ENCODE results near the gene GDF11.

Gene GDF11

DNA sequence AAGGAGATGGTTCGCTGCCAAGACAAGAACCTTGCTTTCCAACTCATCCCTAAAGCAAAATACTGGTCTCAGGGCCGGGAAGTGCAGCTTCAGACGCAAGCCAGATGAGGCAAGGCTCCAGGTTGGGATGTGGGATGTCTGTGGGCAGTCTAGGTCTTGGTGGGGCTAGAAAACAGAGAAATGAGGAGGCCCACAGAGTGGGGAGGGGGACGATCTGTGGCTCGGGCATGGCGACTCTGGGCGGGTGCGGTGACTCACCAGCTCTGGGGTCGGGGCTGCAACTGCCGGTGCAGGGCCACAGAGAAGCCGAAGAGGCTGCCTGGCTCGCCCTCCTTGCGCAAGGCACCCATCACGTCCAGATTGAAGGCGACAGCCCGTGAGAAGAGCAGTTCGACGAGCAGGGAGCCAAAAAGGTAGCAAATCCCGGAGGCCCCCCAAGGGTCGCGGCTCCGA, 35.7 kb upstream of the GDF11 start:
- no peak for DNase-seq (ENCODE audit: low spot score)

DNA sequence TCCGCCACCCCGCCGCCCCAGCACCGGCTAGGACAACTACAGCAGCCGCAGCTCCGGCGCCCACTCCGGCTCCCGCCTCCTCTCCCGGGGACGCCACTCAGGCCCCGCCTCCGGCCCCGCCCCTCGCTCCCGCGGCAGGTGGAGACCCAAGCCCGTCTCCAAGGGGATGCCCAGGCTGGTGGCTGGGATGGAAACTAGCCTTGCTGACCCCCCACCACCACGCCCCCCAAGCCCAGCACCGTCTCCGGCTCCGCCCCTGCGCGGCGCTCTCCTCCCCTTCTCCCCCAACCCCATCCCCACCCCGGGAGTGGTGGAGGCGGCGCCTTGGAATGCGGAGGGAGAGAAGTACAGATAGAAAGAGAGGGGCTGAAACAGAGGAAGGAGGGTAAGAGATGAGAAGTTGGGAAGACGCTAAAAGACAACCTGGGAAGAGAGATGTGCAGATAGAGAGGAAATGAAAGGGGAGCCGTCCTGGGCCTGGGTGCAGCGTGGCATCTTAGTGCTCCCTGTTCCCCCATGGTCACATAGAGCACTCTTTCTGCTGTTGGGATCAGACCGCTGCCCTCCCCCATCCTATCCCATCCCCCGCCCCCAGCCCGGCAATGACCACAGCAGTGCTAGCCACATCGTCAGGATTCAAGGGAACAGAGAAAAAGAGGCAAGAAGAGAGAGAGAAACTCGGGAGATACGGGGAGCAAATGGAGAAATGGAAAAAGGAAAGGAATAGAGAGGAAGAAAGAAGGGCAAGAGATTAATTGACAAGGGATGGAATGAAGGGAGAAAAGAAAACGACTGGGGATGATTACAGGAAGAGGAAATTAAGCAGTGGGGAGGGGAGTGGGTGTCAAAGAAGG, 34.9 kb upstream of the GDF11 start, which contains the start of gene ITGA7:
Gene ITGA7, minus strand, starts transcription at position 64 of the 854 bp plus-strand sequence. CDS start 222 bp downstream, outside the sequence.
- DNase-seq (ENCODE audit: low spot score): peak; percentile 53

DNA sequence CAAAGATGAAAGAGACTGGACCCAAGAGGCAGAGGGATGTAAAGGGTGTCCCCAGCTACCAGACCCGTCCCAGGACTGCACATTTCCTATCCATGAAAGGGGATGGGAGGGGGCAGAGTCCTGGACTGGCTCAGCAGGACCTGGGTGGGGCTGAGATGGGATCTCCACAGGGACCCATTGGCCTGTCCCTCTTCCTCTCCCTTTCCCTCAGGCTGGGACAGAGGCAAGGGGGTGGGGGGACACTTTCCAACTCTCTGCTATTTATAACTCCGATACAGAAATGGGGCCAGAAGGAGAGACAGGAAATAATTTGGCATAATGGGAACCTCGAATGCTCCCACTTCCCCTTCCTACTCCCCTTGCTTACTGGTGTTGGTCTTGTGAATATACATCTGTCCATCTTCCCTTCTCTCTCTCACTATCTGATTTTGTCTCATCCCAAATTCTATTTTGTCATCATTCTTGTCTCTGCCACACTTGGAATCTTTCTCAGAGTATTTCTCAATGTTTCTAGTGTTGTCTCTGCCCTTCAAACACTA, 34.2 kb upstream of the GDF11 start:
- DNase-seq (ENCODE audit: low spot score): no peak

DNA sequence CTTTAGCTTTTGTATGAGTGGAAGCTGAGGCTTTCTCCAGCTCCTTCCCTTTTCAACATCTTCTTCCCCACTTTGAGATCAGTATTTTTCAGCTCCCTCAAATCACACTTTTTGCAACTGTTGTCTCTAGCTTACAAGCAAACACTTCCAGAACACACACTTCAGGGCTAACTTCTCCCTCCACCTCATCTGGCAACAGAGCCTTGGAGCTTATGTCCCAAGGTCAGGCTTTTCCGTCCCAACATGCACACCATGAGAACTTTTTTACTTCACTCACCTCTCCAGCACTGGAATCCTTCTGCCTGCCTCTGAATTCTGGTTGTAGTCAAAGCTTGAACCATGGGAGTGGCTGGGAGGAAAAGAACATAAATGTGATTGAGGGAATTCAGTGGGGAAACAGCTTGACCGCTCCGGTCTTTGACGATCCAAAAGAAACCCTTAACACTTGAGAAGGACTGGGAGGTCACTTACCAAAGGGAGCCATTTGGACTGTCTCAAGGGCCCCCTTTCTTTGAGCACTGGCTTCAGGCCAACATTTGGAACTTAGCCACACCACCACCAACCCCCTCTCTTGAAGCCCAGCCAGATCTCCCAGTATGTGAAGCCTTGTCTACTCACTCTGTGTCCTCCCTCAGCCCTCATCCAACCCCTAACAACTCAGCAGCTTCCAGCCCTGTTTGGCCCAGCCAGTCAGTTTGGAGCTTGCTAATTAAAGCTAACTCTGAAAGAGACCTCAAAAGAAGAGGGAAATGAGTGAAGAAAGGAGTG, 31.0 kb upstream of the GDF11 start:
- DNase-seq (ENCODE audit: low spot score): no peak

DNA sequence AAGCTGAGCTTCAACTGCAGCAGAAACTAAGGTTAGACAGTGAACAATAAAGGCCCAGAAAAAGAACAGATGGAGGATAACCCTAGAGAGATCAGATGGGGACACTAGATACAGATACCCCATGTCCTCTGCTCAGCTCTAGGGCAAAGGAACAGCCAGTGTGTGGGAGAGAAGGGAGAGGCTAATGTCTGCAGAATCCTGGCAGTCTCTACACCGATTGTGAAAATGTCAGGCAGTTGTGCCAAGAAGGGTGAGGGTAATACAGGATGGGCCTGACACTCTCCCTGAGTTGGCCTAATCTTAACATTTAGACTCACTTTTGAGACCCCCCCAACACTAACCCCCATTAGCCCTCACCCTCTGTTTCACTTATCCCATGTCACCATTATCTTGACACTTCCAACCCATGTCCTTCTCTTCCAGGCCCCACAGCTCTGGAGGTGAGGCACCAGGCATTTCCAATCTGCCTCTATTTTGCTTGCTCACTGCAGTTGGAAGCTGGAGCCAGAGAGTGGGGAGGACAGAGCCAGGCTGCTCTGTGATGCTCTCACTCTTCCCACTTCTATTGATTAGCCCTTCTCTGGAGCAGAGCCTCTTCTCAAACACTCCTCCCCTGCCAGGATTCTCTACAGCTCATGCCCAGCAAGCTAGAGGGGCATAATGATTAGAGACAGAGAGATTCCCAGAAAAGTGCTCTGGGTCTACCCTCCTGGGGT, 30.1 kb upstream of the GDF11 start:
- no peak for DNase-seq (ENCODE audit: low spot score)

DNA sequence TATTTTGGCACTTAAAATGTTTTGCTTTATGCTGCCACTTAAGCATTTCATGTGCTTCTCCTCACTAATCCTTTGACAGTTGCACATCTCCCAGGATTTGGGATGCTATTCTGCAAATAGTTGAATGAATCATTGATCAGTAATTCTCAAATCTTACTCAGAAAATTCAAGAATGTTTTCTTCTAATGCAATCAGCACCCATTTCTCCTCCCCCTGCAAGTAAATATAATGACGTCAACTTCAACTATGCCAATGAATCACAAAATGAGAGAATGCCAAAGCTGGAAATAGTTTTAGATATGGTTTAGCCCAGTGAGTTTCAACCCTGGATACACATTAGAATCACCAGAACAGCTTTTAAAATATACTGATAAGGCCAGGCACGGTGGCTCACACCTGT, 29.2 kb upstream of the GDF11 start:
- no peak for DNase-seq (ENCODE audit: low spot score)

DNA sequence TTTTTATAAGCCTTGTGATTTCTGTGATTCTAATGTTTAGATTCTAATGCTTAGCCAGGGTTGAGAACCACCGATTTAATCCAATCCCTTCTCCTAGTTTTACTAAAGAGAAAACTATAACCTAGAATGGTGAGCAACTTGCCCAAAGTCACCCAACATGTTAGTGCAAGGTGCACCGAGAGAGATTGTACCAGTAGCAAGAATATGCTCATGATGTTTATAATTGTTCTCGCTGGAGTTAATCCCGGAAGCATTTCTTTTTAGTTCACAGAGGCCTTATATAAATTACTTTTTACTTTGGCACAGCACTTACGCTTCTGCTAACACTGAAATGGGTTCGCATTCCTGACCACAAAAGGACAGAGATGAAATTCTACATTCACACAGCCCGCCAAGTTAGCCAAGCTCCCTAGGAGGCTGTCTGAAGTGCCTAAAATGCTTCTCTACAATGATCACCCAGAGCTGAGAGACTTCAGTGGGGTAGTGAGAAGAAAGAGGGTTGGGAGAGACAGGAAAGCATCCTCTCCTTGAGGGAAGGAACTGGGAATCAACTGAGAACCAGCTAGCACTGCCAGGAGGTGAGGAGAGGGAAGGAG, 27.7 kb upstream of the GDF11 start:
- no peak for DNase-seq (ENCODE audit: low spot score)

DNA sequence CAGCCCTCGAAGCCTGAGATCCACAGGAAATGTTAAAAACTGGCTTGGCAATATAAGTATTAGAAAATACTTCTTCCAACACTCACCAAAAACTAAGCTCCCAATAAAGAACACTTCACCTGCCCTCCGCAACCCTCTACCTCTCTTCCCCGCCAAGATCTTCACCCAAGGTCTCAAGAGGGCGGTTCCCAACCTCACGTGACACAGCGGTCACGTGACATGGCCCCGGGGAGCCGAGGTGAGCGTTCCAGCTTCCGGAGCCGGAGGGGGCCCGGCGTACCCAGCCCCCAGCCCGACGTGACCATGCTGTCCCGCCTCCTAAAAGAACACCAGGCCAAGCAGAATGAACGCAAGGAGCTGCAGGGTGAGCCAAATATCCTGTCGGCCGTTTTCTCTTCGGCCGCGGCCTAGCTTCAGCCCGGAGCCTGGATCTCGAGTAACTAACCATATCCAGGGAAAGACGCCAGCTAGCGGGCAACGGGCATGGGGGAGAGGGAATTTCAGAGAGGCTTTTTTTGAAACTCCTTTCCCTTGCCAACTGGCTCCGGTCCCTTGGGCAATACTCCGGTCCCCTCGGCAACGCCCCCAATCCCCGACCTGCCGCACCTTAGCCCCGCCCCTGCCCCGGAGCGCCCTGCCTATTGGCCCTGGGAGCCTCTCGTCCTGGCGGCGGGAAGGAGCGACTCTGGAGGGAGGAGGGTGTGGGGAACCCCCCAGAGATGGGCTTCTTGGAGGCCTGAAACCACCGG, 26.9 kb upstream of the GDF11 start, which contains the start of gene BLOC1S1:
Gene BLOC1S1, plus strand, starts transcription at position 214 of the 749 bp plus-strand sequence. Its CDS starts 6 bp downstream, at position 220.
- DNase-seq (ENCODE audit: low spot score): peak; percentile 89

DNA sequence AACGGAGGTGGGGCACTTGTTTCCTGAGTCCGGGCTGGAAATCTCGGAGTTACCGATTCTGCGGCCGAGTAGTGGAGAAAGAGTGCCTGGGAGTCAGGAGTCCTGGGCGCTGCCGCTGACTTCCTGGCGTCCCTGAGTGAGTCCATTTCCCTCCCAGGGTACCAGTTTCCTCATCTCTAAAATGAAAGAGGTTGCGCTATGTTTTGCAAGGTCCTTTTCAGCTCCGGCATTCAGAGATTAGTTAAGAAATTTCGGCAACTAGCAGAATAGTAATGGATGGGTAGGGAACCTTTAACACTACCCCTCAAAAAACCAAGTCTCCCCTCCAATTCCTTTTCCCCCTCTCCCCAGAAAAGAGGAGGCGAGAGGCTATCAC, 26.4 kb upstream of the GDF11 start:
- no peak for DNase-seq (ENCODE audit: low spot score)

DNA sequence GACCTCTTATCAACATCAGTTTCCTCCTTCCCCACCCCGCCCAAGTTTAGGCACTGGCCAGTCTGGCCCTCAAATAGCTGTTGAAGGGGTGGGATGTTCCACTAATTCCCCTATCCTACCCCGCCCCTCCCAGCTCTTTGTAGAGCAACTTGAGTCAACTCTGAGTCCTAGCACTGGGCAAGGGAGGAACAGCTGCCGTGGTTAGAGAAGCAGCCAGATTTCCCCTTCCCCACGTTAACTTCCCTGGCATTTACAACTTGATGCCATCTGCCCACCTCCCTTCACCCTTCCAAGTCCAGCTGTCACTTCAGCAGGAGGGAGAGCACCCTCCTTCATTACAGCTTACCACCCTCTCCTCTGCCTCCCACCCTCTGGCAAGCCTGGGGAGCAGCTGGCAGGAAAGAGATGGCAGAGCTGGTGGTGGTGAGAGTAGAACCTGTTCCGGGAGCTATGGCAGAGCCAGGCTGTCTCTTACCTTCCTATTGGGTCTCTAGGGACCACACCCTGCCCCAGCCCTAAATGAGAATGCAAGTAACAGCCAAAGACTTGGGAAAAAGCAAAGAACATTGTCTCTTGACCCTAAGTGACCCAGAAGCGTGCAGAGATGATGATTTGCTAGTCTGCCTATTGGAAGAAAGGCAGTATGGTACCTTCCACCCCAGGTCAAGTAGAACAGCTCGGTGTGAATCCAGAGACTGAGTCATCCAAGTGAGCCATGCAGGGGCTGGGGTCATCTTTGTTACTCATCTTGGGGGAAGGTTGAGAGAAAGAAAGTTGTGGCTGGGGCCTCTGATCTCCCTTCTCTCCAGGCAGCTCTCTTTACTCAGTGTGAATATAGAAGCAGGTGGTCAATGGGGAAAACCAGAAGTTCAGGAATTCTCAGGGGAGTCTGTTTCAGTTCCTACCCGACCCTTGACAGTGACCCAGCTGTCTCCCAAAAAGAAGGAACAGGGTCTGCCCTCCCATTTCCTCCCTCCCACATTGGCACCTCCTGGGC, 25.6 kb upstream of the GDF11 start:
- DNase-seq (ENCODE audit: low spot score): no peak

DNA sequence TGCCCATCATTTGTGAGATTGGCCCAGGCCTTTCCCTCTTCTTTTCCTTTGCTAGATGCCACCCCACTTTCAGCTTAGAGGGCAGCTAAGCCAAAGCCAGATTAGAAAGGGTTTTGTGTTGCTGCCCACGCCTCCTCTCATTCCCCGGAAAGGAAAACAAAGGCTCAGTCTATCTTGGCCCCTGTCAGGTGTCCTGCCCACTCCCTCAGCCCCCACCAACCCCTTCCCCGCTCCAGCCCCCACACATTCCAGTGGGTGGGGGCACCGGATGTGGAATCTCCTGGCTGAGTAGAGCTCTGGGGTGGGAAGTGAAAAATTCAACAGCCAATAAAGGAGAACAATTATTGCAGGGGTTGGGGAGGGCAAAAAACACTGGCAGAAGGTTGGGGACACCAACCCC, 24.9 kb upstream of the GDF11 start:
- no peak for DNase-seq (ENCODE audit: low spot score)

DNA sequence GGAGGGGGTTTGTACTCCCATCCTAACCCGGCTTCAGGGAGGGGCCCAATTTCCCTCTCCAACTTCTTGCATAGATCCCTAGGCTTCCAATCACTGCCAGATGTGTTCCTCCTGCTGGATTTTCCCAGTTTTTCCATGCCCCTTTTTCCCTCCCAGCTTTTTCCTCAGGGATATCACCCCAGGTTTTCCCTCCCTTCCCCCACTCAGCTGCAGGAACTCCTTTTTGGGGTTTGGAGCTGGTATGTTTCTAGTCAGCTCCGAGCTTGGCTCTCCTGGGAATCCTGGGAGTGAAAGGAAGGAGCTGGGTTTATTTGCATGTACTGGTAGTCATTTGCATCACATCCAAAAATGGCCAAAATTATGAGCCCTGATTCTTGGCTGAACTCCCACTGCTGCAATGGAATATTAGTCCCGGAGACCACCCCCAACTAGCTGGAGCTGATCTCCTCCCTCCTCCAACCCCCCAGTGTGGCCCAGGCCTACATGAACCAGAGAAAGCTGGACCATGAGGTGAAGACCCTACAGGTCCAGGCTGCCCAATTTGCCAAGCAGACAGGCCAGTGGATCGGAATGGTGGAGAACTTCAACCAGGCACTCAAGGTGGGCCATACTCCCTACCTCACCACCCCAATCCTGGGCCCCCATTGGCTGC, 24.2 kb upstream of the GDF11 start:
- DNase-seq (ENCODE audit: low spot score): no peak

DNA sequence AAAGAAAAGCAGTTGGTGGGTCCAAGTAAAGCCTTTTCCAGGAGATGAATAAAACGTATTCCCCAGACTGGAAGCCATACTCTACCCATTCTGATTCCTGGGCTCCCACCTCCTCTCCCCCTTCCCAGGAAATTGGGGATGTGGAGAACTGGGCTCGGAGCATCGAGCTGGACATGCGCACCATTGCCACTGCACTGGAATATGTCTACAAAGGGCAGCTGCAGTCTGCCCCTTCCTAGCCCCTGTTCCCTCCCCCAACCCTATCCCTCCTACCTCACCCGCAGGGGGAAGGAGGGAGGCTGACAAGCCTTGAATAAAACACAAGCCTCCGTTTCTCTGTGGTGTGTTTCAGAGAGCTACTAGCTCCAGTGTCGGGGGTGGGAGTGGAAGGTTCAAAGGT, 23.6 kb upstream of the GDF11 start:
- no peak for DNase-seq (ENCODE audit: low spot score)

DNA sequence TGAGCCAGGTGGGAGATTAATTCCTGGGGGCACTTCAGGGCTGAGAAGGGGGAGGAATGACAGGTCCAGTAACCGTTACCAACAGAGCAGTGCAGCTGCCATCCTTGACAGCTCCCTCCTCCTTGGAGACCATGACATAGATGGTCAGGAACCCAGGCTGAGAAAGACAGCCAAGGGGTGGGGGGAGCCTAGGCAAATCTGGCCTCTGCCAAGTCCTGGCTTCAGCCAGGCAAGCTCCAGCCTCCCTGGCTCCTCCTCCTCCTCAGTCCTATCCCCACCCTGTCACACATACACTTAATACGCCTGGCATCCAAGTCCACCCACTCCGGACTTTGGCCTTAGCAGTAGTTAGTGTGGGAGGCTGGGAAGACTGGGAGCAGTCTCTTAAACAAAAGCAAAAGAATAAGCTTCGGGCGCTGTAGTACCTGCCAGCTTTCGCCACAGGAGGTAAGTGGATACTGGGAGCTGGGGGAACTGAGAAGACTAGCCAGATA, 22.8 kb upstream of the GDF11 start, which contains the start of gene RDH5:
Gene RDH5, plus strand, starts transcription at position 323 of the 494 bp plus-strand sequence. CDS start 792 bp downstream, outside the sequence.
- no peak for DNase-seq (ENCODE audit: low spot score)

DNA sequence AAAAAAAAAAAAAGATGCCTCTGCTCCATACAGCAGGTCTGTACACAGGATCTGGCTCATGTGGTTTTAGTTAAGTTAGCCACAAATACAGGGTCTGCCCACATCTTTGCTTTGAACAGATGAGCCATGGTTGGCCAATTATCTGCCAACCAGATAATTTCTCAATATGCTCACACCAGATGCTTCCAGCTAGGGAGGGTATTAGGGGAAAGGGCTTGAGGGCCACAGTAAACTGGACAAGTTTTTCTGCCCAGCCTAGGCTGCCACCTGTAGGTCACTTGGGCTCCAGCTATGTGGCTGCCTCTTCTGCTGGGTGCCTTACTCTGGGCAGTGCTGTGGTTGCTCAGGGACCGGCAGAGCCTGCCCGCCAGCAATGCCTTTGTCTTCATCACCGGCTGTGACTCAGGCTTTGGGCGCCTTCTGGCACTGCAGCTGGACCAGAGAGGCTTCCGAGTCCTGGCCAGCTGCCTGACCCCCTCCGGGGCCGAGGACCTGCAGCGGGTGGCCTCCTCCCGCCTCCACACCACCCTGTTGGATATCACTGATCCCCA, 22.0 kb upstream of the GDF11 start:
- DNase-seq (ENCODE audit: low spot score): no peak

DNA sequence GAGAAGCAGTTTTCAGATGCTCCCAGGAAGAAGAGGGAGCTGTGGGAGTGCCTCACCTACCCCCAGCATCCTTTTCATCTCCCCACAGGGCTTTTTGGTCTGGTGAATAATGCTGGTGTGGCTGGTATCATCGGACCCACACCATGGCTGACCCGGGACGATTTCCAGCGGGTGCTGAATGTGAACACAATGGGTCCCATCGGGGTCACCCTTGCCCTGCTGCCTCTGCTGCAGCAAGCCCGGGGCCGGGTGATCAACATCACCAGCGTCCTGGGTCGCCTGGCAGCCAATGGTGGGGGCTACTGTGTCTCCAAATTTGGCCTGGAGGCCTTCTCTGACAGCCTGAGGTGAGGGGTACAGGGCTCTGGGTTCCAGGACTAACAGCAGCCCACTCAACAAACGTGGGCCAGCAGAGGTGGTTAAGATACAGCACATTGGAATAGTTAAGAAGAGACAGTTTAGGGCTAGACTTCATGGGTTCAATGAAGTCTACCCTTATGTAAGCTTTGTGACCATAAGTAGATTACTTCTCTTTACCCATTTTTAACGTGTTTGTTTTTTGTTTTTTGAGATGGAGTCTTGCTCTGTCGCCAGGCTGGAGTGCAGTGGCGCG, 21.2 kb upstream of the GDF11 start:
- no peak for DNase-seq (ENCODE audit: low spot score)

DNA sequence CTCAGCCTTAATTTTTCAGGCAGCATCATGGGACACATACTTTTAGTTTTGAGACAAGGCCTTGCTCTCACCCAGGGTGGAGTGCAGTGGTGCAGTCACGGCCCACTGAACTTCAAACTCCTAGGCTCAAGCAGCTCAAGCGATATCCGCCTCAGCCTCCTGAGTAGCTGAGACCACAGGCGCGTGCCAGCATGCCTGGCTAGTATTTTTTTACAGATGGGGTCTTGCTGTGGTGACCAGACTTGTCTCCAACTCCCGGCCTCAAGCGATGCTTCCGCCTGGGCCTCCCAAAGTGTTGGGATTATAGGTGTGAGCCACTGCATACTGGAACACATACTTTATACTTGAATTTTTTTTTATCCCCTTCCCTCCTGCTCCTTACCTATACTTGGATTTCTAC, 20.0 kb upstream of the GDF11 start:
- DNase-seq (ENCODE audit: low spot score): no peak
